Left renal pelvis (tissue), 4 donors: ENCODE results near the gene HIBCH. TPM values are rescaled to one million over a fixed set of nuclear protein-coding genes. Genes with fewer than 3 reads are reported as not detected.
"Not testable (repeated sequence)": the region's sequence is repeated elsewhere in the genome, so short reads cannot be mapped to it uniquely, and the experiment has no call there.

Experiments used
- DNase-seq, 4 donors: peaks; one replicate each; pipeline ENCODE4 v3.0.0-alpha.2; 2013; ENCODE audit warnings: low read depth in 4 of 4, low spot score in 3 of 4
- polyA plus RNA-seq, 4 donors: library from polyadenylated mRNA; unstranded; fragments of 120-200 nt; gene quantifications; one replicate each; pipeline ENCODE4 v1.2.1, GENCODE V29; 2013; ENCODE audit not compliant: insufficient read length in 4 of 4

Gene HIBCH
- polyA plus RNA-seq, 4 donors: 56.1 to 101 (median 83.5) TPM

DNA sequence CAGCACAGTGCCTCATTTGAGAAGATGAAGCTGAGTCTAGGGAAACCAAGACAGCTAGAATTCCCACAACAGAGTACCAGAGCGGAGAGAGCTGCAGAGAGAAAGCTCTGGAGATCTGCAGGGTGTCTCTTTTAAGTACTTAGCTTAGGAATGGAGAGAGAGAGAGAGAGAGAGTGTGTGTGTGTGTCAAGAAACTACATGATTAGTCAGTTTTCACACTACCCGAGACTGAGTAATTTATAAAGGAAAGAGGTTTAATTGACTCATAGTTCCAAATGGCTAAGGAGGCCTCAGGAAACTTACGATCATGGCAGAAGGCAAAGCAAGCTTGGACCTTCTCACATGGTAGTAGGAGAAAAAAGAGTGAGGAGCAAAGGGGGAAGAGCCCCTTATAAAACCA, 64.0 kb downstream of the HIBCH start:
- no peak for DNase-seq

DNA sequence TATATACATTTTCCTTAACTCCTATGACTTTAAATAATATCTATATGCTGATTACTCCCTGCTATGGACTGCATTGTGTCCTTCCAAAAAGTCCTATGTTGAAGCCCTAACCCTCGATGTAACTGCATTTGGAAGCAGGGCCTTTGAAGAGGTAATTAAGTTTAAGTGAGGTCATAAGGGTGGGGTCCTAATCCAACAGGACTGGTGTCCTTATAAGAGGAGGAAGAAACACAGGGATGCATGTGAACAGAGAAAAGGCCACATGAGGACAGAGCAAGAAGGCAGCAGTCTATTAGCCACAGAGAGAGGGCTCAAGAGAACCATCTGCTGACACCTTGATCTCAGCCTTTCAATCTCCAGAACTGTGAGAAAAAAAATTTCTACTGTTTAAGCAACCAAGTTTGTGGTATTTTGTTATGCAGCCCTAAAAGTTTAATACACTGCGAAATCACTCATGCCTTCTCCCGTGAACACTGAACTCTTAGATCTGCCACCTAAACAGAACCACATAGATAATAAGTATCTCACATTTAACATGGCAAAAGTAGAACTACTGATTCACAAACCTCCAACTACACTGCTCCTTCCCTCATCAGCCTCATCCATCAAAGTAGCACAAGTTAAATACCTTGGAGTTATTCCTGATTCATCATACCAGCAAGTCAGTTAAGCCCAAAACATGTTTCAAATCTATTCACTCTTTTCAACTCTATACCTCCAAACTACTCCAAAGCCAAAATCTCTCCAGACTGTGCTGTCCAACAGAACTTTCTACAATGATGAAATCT, 65.4 kb downstream of the HIBCH start:
- no peak for DNase-seq

DNA sequence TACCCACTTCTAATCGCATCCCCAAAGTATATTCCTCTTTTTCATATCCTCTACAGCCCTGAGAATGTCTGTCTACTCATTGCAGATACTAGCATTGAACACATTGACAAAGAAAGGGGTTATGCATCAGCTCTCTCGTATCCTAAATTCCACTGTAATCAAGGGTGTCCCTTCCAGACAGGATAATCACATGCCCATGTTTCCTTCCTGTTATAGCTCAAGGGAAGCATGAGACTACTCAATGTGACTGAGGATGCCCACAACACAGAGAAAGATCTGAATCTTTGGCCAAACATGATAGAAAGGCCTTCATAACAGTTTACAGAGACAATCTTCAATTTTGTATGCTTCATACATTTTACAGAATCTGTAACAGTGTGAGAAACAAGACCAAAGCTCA, 69.2 kb downstream of the HIBCH start:
- DNase-seq: no peak

DNA sequence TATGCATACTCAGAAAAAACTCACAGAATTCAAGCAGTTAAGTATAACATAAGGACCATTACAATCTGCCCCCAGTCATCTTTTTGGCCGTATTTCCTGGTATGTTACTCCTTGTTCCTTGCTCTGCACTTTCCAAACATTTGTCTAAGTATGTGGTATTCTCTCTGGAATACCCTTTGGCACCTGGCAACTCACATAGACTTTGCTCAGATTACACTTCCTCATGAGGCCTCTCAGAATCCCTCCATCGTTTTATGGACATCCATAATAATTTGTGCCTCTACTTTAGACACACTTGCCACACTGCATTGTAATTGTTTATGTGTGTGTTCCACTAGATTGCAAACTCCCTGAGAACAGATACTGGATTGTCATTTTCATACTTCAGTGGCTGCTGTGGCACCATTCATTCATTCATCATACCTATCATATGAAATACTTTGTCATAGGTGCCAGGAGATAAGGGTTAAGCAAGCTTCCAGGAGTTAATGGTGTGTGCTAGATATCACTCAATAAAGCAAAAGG, 84.0 kb downstream of the HIBCH start:
- DNase-seq: no peak

DNA sequence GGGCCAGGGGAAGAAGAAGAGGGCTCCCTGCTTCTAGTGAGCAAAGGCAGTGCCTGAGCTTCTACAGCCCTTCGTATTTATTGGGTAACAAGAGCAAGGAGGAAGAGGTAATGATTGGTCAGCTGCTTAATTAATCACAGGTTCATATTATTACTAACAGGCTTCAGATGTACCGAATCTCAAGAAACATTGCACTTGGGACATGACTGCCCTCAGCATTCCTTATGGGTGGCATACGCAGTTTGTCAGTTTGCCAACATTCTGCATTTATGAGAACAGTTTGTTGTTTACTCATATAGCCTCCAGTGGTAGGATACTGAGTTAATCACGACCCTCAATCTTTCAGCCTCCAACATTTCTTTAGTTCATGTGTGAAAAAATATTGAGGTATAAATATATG, 84.5 kb downstream of the HIBCH start:
- DNase-seq: no peak

DNA sequence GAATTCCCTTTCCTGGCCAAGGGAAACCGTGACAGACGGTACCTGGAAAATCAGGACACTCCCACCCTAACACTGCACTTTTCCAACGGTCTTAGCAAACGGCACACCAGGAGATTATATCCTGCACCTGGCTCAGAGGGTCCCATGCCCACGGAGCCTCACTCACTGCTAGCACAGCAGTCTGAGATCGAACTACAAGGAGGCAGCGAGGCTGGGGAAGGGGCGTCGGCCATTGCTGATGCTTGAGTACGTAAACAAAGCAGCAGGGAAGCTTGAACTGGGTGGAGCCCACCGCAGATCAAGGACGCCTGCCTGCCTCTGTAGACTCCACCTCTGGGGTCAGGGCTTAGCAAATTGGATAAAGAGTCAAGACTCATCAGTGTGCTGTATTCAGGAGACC, 95.6 kb downstream of the HIBCH start:
- DNase-seq: not testable (repeated sequence)

DNA sequence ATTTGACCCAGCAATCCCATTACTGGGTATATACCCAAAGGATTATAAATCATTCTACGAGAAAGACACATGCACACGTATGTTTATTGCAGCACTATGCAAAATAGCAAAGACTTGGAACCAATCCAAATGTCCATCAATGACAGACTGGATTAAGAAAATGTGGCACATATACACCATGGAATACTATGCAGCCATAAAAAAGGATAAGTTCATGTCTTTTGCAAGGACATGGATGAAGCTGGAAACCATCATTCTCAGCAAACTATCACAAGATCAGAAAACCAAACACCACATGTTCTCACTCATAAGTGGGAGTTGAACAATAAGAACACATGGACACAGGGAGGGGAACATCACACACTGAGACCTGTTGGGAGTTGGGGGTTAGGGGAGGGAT, 96.9 kb downstream of the HIBCH start:
- DNase-seq: not testable (repeated sequence)

DNA sequence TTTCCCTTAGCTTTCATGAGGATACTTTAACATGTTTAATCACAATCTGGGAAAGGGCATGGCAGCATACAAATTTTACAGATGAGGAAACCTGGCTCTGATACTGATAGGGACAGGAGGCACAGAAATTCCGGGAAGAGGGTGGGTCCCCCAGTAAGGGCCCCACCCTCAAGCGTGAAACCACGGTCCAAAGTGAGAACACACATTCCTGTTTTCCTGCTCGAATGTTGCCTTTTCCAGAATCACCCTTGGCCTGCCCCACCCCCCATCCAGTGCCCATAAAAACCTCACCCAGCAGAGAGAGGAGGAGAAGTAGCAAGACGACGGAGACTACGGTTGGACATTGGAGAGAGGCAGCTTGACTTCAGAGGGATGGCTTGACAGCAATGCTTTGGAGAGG, 98.2 kb downstream of the HIBCH start:
- no peak for DNase-seq

DNA sequence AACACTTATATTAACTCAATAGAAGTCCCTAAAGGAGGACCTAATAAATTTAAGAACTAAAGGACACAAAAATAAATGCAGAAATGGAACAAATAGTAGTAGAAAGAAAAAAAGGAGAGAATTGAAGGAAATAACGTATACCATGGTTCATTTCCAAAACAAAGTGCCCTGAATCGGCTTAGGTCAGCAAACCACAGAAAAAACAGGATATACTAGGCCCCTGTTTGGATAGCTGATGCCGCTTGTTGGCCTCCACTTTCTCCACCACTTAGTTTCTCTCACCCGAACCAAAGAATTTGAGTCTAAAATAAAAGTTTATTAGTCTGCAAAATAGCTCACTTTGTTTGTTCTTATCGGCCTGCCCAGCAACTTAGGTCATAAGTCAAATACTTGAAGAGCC, 100.4 kb downstream of the HIBCH start:
- DNase-seq: no peak

DNA sequence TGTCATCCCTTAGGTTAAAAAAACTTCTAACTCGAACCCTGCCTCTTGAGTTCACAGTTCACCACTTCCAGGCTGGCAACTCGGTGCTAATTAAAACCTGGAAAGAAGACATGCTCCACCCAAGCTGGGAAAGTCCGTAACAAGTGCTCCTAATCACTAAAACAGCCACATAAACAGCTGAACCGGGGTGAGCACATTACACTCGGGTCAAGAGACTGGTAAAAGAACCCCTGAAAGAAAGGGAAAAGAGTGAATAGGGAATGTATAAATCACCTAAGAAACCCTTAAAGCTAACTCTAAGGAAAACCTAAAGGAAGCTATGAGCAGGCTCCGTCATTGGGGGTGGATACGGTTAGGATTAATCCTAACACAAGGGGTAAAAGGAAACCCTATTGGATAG, 102.0 kb downstream of the HIBCH start:
- DNase-seq: no peak

DNA sequence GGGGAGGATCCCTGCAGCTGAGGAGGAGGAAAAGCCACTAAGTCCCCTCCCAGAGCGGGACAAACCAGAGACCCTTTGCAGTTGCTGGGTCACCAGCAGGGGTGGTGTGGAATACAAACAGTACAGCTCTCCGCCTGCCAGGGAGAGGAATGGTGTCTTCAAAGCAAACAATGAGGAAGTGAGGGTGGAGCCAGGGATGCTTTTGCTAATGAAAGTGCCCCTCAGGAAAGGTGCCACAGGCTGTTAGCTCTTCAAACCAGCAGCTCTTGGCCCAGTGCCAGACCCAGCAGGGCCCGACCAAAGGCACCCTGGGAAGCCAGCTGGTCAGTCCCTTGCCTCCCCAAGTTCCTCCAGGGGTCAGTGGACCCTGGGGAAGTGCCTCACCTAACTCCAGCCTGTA, 102.8 kb downstream of the HIBCH start:
- no peak for DNase-seq

DNA sequence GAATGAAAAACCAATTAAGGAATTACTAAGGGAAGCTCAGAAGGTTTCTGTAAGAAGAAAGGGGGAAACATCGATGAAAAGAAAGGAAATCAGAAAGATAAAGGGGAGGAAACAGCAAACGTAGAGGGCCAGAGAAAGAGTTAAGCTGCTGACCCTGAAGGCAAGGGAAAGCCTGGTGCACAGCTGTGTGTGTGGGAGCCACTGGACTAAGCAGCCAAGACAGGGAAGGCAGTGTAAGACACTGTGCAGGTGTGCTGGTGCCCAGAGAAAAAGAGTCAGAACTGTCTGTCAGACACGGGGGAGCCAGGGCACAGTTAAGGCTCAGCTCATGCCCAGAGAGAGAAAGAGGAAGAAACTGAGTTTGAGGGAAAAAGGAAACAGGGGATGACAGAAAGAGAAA, 104.0 kb downstream of the HIBCH start:
- no peak for DNase-seq

DNA sequence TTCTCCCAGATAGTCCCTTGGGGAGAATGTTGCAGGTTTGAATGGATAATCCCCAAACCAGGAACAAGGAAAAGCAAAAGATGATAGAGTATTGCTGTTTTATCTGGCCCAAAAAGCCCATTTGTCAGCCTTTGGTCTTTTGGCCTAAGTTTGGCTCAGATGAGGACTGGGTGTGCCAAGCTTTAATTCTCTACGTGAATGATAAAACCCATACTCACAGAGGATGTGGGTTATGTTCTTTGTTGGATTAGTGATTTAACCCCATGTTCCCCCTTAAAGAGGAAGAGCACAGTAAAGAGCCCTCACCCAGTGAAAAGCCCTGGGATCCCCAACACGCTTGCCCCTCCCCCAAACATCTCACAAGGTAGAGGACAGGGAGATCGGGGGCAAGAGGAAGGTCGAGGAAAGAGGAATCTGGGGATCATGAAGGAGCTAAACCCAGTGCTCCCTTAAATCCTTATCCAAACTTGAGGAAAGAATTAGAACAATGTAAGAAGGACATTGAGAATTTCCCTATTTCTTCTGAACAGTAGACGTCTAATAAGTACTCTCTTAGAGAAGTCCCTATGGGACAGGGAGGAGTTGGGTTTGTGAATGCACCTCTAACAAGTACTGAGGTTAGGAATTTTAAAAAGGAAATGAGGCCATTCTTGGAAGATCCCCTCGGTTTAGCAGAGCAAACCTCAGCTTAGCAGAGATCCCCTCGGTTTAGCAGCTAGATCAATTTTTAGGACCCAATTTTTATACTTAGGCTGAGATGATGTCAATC, 105.0 kb downstream of the HIBCH start:
- DNase-seq: no peak

DNA sequence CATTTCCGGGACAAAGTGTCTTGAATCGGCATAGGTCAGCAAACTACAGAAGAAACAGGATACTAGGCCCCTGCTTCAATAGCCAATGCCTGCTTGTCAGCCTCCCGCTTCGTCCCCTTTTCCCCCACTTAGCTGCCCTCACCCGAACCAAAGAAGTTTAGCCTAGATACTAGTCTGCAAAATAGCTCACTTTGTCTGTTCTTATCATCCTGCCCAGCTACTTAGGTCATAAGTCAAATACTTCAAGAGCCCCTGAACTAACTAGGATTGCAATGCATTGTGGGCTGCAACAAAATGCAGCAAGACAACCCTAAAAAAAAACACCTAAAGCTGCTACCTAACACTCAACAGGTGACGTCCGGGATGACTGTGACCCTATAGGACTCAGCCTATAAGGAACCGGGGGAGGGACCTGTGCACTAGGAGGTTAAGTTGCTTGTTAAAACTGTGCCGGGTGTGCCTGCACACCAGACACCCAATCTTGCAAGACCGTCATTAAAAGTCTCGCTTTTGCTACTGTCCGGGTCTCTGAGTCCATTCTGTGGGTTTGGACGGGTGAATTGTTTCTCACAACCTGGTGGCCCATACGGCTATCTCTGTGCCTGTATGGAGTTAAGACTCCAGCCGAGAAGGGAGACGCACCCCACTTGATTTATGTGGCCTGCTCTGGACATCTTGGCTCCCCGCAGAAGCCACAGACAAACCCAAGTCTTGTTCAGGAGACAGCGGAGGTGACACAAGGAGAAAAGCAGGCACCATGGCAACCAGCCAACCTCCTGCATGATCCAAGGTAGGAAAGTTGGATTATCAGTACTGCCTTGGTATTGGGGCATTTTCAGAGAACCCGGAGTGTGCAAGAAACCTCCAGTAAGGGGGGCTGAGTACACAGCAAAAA, 105.9 kb downstream of the HIBCH start:
- no peak for DNase-seq

DNA sequence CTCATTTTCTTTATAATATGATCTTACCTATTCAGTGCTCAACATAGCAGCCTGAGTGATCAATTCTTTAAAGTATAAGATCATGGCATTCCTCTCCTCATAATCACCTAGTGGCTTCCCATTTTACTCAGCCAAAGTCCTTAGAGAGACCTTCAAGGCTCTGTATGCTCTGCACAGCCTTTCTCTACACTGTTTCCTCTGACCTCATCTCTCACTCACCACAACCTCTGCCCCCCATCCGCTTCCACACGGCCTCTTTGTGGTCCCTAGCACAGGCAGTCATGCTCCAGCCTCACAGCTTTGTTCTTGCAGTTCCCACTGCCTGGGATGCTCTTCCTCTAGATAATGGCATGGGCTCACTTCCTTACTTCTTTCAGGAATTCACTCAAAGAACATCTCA, 109.2 kb downstream of the HIBCH start:
- DNase-seq: no peak

DNA sequence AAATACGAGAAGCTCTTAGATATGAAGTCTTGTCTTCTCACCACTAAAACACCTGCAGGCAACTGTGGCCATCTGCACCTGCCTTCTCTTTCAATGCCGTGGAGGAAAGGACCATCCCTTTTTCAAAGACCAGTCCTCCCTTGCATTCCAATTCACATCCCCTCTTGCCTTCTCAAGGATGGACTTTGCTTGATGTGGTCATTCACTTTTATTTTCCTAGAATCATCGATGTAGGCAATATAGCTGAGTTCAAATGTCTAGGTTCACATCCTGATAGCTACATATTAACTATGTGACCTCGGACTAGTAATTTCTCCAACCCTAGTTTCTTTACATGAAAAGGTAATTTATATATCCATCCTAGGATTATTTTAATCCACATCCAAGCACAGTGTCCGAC, 110.1 kb downstream of the HIBCH start:
- no peak for DNase-seq

DNA sequence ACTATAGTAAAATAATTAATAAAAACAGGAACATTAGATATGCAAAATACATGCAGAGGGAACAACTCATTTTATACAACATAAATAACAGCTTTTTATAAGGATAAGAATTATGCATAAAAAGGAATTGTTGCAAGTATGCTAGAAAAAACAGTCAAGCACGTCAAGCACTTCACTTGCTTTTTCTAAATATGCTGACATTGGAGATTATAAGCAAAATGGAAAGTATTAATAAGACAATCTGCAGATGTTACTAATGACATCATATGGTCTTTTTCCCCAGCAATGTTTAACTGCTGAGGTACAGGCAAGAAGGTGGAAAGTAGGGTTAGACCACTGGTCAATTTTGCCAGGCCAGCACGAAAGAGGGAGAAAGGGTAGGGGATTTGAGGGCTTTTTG, 111.7 kb downstream of the HIBCH start:
- DNase-seq: no peak

DNA sequence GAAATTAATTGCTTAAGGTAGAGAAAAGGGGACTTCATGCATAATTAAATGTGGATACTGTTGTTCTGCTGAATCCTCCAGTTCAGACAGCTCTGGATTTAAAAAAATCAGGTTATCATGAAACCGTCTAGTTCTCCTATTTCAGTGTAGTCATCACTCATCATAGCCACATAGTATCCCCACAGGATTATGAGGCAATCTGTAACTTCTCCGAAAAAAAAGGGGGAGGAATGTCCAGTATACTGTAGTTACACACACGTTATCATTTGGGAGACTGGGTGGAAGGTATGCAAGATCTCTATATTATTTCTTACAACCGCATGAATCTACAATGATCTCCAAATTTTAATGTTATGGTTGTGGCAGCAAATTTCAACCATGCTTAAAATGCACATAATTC, 114.0 kb downstream of the HIBCH start:
- no peak for DNase-seq

DNA sequence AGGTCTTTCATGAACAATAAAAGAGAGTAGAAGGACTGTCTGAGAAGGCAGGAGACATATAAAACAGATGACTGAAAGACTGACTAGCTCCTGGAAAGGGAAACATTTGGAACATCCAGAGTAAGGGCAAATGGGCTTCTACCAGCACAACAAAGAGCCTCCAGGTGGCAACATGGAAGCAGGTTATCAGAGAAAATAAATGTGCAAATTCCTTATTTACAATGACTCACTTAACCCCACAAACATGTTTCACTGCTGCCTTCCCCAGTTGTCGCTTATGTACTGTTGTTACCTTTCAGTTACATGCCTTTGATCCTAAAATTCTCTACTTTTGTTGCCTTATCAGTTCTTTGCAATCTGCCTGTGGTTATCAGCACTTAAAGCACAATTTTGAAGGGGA, 117.0 kb downstream of the HIBCH start:
- no peak for DNase-seq

DNA sequence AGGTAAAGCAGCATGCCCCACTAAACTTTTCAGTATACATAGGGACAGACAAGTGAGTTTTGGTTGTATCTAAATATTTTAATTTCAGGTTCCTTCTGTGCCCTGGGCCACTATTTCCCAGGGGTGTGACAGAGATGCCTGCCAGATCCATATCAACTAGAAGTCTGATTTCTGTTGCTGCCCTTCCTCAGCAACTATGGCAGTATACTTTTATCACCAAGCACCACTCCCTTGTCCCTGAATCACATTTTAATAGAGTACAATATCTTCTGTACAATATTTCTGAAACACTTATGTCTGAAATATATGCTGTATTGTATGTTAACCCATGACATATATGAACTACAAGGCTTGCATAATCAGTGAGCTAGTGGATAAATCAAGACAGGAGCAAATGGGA, 117.6 kb downstream of the HIBCH start:
- no peak for DNase-seq

DNA sequence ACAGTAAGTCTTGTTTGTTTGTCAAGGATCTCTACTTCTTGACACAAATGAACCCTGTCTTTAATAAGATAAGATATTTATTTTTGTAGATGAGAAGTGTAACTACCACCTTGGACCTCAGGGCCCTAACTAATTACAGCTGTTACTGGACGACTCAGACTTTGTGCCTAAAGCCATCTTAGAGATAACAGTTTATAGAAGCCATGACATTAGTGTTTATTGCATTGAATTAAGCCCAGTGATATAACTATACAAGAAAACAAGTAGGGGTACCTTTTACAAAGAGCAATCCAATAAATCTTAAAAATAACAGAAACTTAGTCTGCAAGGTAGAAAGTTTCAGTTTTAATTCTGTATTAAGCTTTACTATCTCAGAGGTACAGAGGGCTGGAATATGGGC, 119.0 kb downstream of the HIBCH start:
- DNase-seq: no peak
